ENCODE data around the gene SCMH1.
A peak's percentile ranks its signal among the peaks of the same experiment; 100 is the strongest.

SCMH1 gene

DNA sequence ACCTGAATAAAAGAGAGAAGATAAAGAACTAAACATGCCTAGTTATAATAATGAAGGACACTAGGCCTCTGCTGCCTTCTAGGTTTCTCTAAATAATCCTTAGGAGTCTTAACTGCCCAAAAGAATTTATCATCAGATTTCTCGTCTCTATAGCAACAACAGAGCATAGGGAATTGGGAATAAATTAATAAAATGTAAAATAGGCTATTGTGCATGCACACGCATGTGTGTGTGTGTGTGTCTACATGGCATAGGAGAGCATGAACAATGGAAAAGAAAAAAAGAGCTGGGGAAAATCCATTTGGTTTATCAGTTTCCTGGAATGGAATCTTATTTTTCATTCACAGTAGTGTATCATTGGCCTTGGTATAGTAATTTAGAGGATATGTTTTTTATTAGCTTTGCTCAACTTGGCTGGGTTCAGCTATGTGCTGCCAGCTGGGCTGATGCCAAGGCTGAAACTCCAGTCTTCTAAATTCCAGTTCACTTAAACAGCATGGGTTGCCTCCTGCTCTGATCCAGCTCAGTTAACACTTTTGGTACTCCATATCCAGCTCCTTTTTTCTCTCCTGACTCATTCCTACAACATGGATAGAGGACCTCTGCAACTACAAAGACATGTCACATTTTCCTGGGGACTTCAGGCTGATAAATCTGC lies 140.0 kb downstream of the SCMH1 start:
- Mint-ChIP-seq H3K9me3 (no peaks in the 10 kb centered on the region), H3K4me3 (no peak overlapping the region), H3K4me1 (ENCODE audit: low read depth) (peaks cover 21% of the 10 kb centered on the region), H3K27me3 (no peaks in the 10 kb centered on the region), H3K36me3 (ENCODE audit: low read depth) (no peaks in the 10 kb centered on the region), H3K27ac (no peak overlapping the region)
- intact Hi-C loops (cut with micrococcal nuclease): no loop called here

DNA sequence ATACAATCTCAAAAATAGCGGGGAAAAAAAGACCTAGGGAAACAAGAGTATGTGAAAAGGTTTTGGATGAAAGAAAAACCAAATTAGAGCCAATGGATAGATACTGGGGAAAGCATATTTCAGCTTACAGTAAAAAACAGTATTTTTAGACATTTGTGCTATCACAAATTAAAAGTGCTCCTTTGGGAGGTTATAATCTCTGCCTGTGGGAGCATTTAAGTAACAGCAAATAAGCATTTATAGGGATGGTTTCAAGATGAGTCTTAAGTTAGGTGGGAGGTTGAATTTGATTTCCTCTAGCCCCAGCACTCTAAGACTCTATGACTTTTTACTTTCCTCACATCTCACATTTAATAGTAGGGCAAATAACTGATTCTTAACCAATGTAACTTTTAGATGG lies 141.0 kb downstream of the SCMH1 start:
- no peaks in the 10 kb centered on the region for H3K36me3 Mint-ChIP-seq (ENCODE audit: low read depth)
- intact Hi-C loops (cut with micrococcal nuclease): no loop called here
- H3K4me1 Mint-ChIP-seq (ENCODE audit: low read depth): peaks cover 21% of the 10 kb centered on the region
- no peaks in the 10 kb centered on the region for H3K27me3 Mint-ChIP-seq
- H3K9me3 Mint-ChIP-seq: no peaks in the 10 kb centered on the region
- no peak overlapping the region for H3K4me3 Mint-ChIP-seq
- H3K27ac Mint-ChIP-seq: no peak overlapping the region

DNA sequence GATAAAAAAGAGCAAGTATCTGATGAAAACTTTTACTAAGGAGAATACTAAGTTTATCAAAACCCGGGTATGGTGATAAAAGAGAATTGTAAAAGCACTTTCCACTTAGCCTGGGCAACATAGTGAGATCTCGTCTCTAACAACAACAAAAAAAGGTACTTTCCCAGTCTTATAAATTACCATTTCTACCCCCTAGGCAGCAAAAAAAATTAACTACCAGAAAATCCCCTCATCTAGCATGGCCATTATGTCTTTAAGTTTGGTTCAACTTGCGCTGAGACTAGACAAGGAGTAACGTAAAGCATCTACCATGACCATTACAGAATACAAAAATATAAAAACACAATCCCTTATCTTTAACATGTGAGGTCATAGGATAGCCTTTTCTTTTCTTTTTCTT lies 141.9 kb downstream of the SCMH1 start:
- H3K27ac Mint-ChIP-seq: no peak overlapping the region
- peaks cover 21% of the 10 kb centered on the region for H3K4me1 Mint-ChIP-seq (ENCODE audit: low read depth)
- intact Hi-C loops (cut with micrococcal nuclease): no loop called here
- H3K27me3 Mint-ChIP-seq: no peaks in the 10 kb centered on the region
- no peaks in the 10 kb centered on the region for H3K36me3 Mint-ChIP-seq (ENCODE audit: low read depth)
- H3K4me3 Mint-ChIP-seq: no peak overlapping the region
- no peaks in the 10 kb centered on the region for H3K9me3 Mint-ChIP-seq

DNA sequence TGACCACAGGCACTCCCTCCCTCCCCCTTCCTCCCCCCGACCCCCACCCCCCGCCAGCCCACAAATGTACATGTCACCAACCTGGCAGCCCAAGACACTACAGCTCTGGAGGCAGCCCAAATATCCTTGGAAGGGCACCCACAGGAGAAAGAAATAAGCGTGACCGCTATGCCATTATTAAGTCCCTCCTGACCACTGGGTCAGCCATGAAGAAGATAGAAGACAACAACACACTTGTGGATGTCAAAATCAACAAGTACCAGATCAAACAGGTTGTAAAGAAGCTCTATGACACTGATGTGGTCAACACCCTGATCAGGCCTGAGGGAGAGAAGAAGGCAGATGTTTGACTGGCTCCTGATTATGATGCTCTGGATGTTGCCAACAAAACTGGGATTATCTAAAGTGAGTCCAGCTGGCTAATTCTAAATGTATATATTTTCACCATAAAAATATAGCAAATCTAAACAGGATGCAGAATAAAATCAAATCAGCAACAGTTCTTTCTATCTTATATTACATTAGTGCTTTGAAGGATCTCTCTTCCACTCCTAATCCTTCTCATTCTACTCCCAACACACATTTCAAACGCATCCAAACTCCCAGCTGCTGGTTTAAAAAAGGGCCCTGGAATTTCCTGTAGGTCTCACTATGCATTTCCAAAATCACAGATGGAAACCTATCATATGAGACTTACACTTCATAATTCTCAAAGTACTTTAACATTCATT lies 143.2 kb downstream of the SCMH1 start:
- intact Hi-C loops (cut with micrococcal nuclease): no loop called here
- H3K27ac Mint-ChIP-seq: no peak overlapping the region
- H3K36me3 Mint-ChIP-seq (ENCODE audit: low read depth): no peaks in the 10 kb centered on the region
- no peak overlapping the region for H3K4me3 Mint-ChIP-seq
- H3K4me1 Mint-ChIP-seq (ENCODE audit: low read depth): peaks cover 12% of the 10 kb centered on the region
- H3K27me3 Mint-ChIP-seq: no peaks in the 10 kb centered on the region
- H3K9me3 Mint-ChIP-seq: no peaks in the 10 kb centered on the region

DNA sequence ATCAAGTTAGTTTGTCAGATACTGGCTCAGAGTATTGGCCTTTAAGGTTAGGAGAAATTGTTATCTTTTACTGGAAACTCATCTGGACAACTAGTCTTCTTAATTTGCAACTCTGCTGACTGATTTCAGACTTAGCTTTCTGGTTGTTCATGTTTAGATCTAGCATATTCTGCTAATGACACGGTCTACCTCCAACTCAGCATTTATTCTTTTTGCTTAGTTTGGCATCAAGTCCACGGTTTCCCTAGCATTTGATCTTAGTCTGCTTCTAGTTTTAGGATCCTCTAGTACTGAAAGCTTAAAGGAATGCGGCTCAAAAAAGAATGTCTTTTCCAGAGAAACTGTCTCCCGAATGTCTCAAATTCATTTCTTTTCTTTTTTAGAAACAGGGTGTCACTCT lies 145.0 kb downstream of the SCMH1 start:
- intact Hi-C loops (cut with micrococcal nuclease): no loop called here
- H3K27ac Mint-ChIP-seq: no peak overlapping the region
- H3K4me3 Mint-ChIP-seq: no peak overlapping the region
- H3K4me1 Mint-ChIP-seq (ENCODE audit: low read depth): peaks cover under 1% of the 10 kb centered on the region
- no peaks in the 10 kb centered on the region for H3K27me3 Mint-ChIP-seq
- H3K36me3 Mint-ChIP-seq (ENCODE audit: low read depth): no peaks in the 10 kb centered on the region
- no peaks in the 10 kb centered on the region for H3K9me3 Mint-ChIP-seq

DNA sequence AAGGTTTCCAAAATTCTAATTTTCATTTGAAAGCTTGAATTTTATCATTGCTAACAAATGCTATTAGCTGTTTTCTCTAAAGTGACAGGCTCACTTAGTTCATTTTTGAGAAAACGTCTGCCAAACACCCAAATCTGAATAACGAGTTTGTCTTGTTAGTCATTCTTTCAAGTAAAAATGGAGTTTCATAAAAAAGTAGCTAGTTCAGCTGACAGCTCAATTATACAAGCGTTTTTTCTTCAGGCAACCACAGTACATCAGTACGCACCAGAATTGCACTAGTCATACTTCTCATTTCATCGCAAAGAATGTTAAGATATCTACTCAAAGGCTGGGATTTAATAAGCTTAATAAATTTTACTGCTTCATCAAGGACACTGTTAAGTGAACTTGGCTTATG lies 148.3 kb downstream of the SCMH1 start:
- Mint-ChIP-seq H3K4me1 (ENCODE audit: low read depth) (no peaks in the 10 kb centered on the region), H3K27me3 (no peaks in the 10 kb centered on the region), H3K36me3 (ENCODE audit: low read depth) (no peaks in the 10 kb centered on the region), H3K27ac (no peak overlapping the region), H3K9me3 (no peaks in the 10 kb centered on the region), H3K4me3 (no peak overlapping the region)
- intact Hi-C loops (cut with micrococcal nuclease): no loop called here

DNA sequence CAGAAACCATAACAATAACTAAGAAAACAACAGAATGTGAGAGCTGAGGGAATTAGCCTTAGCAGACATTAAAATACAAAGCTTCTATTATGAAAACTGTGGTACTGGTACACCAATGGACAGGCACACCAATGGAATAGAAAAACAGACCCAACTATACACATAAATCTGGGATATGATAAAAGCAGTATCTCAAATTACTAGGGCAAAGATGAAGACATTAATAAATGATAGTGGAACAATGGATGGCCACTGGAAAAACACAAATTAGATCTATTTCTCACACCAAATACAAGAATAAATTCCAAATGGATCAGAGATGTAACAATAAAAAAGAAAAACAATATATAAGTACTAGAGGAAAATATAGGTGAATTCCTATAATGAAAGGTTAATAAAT lies 155.2 kb downstream of the SCMH1 start:
- no peaks in the 10 kb centered on the region for H3K36me3 Mint-ChIP-seq (ENCODE audit: low read depth)

DNA sequence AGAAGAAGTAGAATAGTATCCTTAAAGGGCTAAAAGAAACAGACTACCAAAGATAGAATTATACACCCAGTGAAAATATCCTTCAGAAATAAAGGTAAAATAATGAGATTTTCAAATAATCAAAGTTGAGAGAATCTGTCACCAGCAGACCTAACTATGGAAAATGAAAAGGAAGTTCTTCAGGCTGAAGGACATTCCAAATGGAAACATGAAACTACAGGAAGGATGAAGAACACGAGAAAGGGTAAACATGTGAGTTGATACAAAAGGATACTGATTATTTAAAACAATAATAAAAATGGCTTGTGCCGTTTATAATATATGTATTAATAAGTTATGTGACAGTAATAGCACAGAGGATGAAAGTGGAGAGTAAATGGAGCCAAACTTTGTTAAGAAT lies 163.5 kb downstream of the SCMH1 start:
- Mint-ChIP-seq H3K27me3 (no peaks in the 10 kb centered on the region), H3K4me3 (no peak overlapping the region), H3K27ac (no peak overlapping the region), H3K4me1 (ENCODE audit: low read depth) (no peaks in the 10 kb centered on the region), H3K36me3 (ENCODE audit: low read depth) (no peaks in the 10 kb centered on the region), H3K9me3 (peaks cover 15% of the 10 kb centered on the region)
- intact Hi-C loops (cut with micrococcal nuclease): no loop called here

More for the DNA sequence above, 155.2 kb downstream of the SCMH1 start:
- H3K9me3 Mint-ChIP-seq: no peaks in the 10 kb centered on the region
- H3K27me3 Mint-ChIP-seq: no peaks in the 10 kb centered on the region
- H3K4me3 Mint-ChIP-seq: no peak overlapping the region
- H3K27ac Mint-ChIP-seq: no peak overlapping the region
- H3K4me1 Mint-ChIP-seq (ENCODE audit: low read depth): peaks cover 4% of the 10 kb centered on the region
- intact Hi-C loops (cut with micrococcal nuclease): no loop called here

DNA sequence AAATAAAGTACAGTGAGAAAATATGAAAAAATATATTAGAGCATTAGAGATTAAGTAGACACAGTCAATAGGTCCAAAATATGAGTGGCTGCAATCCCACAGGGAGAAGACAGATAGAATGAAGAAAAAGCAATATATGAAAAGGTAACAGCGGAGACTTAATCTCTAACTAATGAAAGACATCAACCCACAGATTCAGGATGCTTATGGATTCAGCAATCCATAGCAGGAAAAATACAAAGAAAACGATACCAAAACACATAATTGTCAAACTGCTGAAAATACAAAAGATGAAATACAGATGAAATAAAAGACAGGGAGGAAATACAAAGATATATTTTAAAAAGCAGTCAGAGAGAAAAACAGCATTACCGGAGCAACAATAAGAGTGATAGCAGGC lies 163.9 kb downstream of the SCMH1 start:
- no peaks in the 10 kb centered on the region for H3K27me3 Mint-ChIP-seq
- H3K9me3 Mint-ChIP-seq: peaks cover 15% of the 10 kb centered on the region
- no peaks in the 10 kb centered on the region for H3K4me1 Mint-ChIP-seq (ENCODE audit: low read depth)
- H3K4me3 Mint-ChIP-seq: no peak overlapping the region
- no peak overlapping the region for H3K27ac Mint-ChIP-seq
- intact Hi-C loops (cut with micrococcal nuclease): no loop called here
- H3K36me3 Mint-ChIP-seq (ENCODE audit: low read depth): no peaks in the 10 kb centered on the region

DNA sequence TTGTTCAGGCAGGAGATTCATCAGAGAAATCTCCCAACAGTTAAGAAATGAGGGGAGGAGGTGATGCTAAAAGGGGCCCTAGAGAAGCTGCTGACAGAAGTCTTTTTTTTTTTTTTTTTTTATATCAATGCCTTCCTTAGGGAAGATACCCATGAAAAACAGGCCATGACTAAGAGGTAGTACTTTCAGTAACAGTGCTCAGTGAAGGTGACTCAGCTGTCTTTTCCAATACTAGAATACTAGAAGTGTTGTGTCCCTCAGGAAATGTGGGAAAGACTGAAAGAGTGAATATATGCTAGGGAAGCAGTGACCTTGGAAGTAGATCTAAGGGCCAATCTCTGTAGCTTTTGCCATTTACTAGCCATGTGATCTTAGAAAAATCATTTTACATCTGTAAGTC lies 168.1 kb downstream of the SCMH1 start:
- Mint-ChIP-seq H3K9me3 (peaks cover 13% of the 10 kb centered on the region), H3K4me3 (no peak overlapping the region), H3K36me3 (ENCODE audit: low read depth) (no peaks in the 10 kb centered on the region)

DNA sequence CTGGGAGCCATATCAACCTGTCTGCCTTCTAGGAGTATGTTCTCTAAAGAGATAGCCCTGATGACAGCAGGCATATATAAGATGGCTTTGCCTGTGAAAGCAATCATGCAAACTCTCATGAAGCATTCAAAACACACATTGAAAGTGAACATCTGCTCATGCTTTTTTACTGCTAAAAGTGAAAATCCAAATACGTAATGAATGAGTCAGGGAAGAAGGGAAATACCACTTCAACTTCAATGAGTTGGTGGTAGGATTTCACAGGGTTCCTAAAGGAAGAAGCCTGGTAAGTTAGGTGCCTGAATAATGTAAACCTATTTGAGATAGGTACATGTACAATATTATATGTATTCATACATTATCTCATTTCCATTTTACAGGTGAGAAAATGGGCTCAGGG lies 170.1 kb downstream of the SCMH1 start:
- H3K36me3 Mint-ChIP-seq (ENCODE audit: low read depth): no peaks in the 10 kb centered on the region
- no peak overlapping the region for H3K27ac Mint-ChIP-seq
- H3K4me1 Mint-ChIP-seq (ENCODE audit: low read depth): no peaks in the 10 kb centered on the region
- no peaks in the 10 kb centered on the region for H3K27me3 Mint-ChIP-seq
- H3K9me3 Mint-ChIP-seq: no peaks in the 10 kb centered on the region
- H3K4me3 Mint-ChIP-seq: no peak overlapping the region
- intact Hi-C loops (cut with micrococcal nuclease): no loop called here

More for the DNA sequence above, 168.1 kb downstream of the SCMH1 start:
- Mint-ChIP-seq H3K27ac (no peak overlapping the region), H3K4me1 (ENCODE audit: low read depth) (no peaks in the 10 kb centered on the region), H3K27me3 (no peaks in the 10 kb centered on the region)
- intact Hi-C loops (cut with micrococcal nuclease): no loop called here

DNA sequence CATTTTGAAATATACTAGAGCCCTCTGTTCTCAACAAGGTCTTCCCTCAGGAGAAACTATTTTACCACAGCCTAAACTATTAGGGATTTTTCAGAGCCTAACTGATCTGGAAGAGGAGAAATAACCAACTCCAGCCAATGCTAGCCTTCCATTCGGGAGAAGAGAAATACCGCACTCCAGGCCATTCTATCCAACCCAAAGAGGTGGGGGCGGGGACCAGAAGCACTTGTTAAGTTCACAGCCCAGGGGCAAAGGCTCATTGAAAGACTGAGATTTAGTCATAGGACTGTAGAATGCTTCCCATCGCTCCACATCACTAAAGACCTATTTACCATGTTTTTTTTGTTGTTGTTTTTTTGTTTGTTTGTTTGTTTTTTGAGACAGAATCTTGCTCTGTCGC lies 185.2 kb downstream of the SCMH1 start:
- Mint-ChIP-seq H3K9me3 (no peaks in the 10 kb centered on the region), H3K36me3 (ENCODE audit: low read depth) (peaks cover 11% of the 10 kb centered on the region), H3K27me3 (no peaks in the 10 kb centered on the region), H3K4me3 (no peak overlapping the region), H3K27ac (no peak overlapping the region), H3K4me1 (ENCODE audit: low read depth) (peaks cover 17% of the 10 kb centered on the region)
- intact Hi-C loops (cut with micrococcal nuclease): no loop called here

DNA sequence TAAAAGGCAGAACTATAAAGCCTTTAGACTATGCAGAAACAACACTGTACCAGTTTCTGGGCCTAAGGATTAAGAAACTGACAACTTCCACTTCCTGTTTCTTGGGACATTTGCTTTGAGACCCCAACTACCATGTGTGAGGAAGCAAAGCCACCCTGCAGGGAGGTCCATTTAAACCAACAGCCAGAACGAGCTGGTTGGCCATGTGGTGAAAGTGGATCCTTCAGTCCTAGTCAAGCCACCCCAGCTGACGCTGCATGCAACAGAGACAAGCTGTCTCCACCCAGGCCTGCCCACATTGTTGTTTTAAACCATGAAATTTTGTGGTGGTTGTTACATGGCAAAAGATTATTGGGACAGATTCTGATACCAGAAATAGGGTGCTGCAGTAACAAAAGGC lies 188.8 kb downstream of the SCMH1 start:
- H3K9me3 Mint-ChIP-seq: no peaks in the 10 kb centered on the region
- peaks cover 17% of the 10 kb centered on the region for H3K4me1 Mint-ChIP-seq (ENCODE audit: low read depth)
- intact Hi-C loops (cut with micrococcal nuclease): no loop called here
- H3K27ac Mint-ChIP-seq: peak overlapping the region; percentile 69
- no peaks in the 10 kb centered on the region for H3K27me3 Mint-ChIP-seq
- peaks cover 1% of the 10 kb centered on the region for H3K36me3 Mint-ChIP-seq (ENCODE audit: low read depth)
- H3K4me3 Mint-ChIP-seq: no peak overlapping the region

DNA sequence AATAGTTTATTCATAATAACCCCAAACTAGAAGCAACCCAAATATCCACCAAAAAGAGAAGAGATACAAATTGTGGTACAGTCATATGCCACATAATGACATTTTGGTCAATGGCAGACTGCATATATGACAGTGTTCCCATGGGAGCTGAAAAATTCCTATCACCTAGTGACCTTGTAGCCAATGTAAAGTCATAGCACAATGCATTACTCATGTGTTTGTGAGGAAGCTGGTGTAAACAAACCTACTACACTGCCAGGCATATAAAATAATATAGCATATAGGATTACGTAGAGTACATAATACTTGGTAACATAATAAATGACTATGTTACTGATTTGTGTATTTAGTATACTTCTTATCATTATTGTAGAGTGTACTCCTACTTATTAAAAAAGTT lies 191.1 kb downstream of the SCMH1 start:
- H3K27ac Mint-ChIP-seq: no peak overlapping the region
- peaks cover 22% of the 10 kb centered on the region for H3K36me3 Mint-ChIP-seq (ENCODE audit: low read depth)
- no peaks in the 10 kb centered on the region for H3K27me3 Mint-ChIP-seq
- no peaks in the 10 kb centered on the region for H3K9me3 Mint-ChIP-seq
- intact Hi-C loops (cut with micrococcal nuclease): no loop called here
- no peak overlapping the region for H3K4me3 Mint-ChIP-seq
- H3K4me1 Mint-ChIP-seq (ENCODE audit: low read depth): peaks cover 17% of the 10 kb centered on the region

DNA sequence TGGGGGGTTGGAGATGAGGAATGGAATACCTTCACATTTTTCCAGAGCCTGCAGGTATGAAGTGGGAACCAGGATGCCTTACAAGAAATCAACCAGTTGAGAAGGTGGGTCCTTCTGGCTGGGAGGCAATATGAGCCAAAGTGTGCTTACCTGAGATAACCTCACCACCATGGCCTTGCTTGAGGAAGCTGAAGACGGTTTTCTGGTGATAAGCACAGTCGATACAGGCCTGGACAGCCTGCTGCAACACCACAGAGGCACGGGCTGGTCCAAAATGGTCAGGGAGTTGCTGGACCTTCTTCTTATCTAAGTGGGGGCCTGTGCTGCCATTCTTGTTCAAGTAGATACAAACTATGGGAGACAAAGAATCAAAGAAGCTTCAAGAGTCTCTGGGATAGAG lies 193.6 kb downstream of the SCMH1 start:
- no peaks in the 10 kb centered on the region for H3K9me3 Mint-ChIP-seq
- intact Hi-C loops (cut with micrococcal nuclease): no loop called here
- no peak overlapping the region for H3K4me3 Mint-ChIP-seq
- peaks cover 26% of the 10 kb centered on the region for H3K36me3 Mint-ChIP-seq (ENCODE audit: low read depth)
- H3K27ac Mint-ChIP-seq: no peak overlapping the region
- no peaks in the 10 kb centered on the region for H3K27me3 Mint-ChIP-seq
- H3K4me1 Mint-ChIP-seq (ENCODE audit: low read depth): peaks cover 23% of the 10 kb centered on the region

All from dendritic cell treated with granulocyte-macrophage colony-stimulating factor and Interleukin-4, amounts not matched to agents 40 ng/mL and 50 ng/mL, for 4 days (primary cell).